Mesendoderm (in vitro differentiated cells): Measurements from ENCODE around the gene LARP4.
A peak's percentile ranks its signal among the peaks of the same experiment; 100 is the strongest.
"Not testable (repeated sequence)": the region's sequence is repeated elsewhere in the genome, so short reads cannot be mapped to it uniquely, and the experiment has no call there.

ENCODE experiments used
- DNase-seq: peaks from one replicate; pipeline ENCODE4 v3.0.0; 2013
- H2AK5ac ChIP-seq: 2 replicates; pipeline ENCODE4 v1.6.1; 2013; ENCODE audit warnings: low read length, inconsistent platforms
- H2BK120ac ChIP-seq: 2 replicates; pipeline ENCODE4 v1.6.1; 2013; ENCODE audit warnings: low read depth, mild to moderate bottlenecking, low read length, moderate library complexity, mixed read lengths
- H2BK15ac ChIP-seq: replicated peaks from 2 replicates; pipeline ENCODE4 v1.6.1; 2013; ENCODE audit warnings: low read depth, mild to moderate bottlenecking, moderate library complexity
- H2BK5ac ChIP-seq: 2 replicates; pipeline ENCODE4 v1.6.1; 2013; ENCODE audit warnings: low read length, inconsistent platforms
- H3K18ac ChIP-seq: 2 replicates; pipeline ENCODE4 v1.6.1; 2013; ENCODE audit warnings: mild to moderate bottlenecking, low read length, mixed read lengths
- H3K23ac ChIP-seq: one replicate; pipeline ENCODE4 v1.6.1; 2013; ENCODE audit warnings: low read length
- H3K27ac ChIP-seq: 2 replicates; pipeline ENCODE4 v1.5.1; 2013; ENCODE audit warnings: low read depth, mild to moderate bottlenecking, inconsistent platforms, low read length, moderate library complexity
- H3K27me3 ChIP-seq: 2 replicates; pipeline ENCODE4 v1.6.1; 2013; ENCODE audit warnings: low read length, control low read depth, mild to moderate bottlenecking, inconsistent platforms; ENCODE audit not compliant: insufficient read depth, poor library complexity
- H3K36me3 ChIP-seq: 2 replicates; pipeline ENCODE4 v1.6.1; 2013; ENCODE audit warnings: low read length, inconsistent platforms; ENCODE audit not compliant: control insufficient read depth, insufficient read depth
- H3K4ac ChIP-seq: one replicate; pipeline ENCODE4 v1.6.1; 2013; ENCODE audit warnings: low read depth, mild to moderate bottlenecking, low read length, moderate library complexity
- H3K4me1 ChIP-seq: 2 replicates; pipeline ENCODE4 v1.6.1; 2013; ENCODE audit warnings: low read depth, low read length, inconsistent platforms; ENCODE audit not compliant: control insufficient read depth
- H3K4me2 ChIP-seq: 2 replicates; pipeline ENCODE4 v1.6.1; 2013; ENCODE audit warnings: low read length
- H3K4me3 ChIP-seq: 2 replicates; pipeline ENCODE4 v1.5.1; 2013; ENCODE audit warnings: mild to moderate bottlenecking, low read length
- H3K56ac ChIP-seq: one replicate; pipeline ENCODE4 v1.6.1; 2013; ENCODE audit warnings: low read length
- H3K79me1 ChIP-seq: 2 replicates; pipeline ENCODE4 v1.6.1; 2013; ENCODE audit warnings: low read length, inconsistent platforms
- H3K79me2 ChIP-seq: 2 replicates; pipeline ENCODE4 v1.6.1; 2013; ENCODE audit warnings: mild to moderate bottlenecking, low read length; ENCODE audit not compliant: control insufficient read depth, insufficient read depth
- H3K9ac ChIP-seq: 2 replicates; pipeline ENCODE4 v1.6.1; 2013; ENCODE audit warnings: low read length, inconsistent platforms
- H4K5ac ChIP-seq: one replicate; pipeline ENCODE4 v1.6.1; 2013; ENCODE audit warnings: low read length
- H4K8ac ChIP-seq: one replicate; pipeline ENCODE4 v1.6.1; 2013; ENCODE audit warnings: low read depth, mild to moderate bottlenecking, control low read depth, low read length, moderate library complexity
- WGBS: extraction: QIAGEN DNeasy Blood & Tissue Kit; methylation state at CpG from one replicate; pipeline ENCODE4 v1.1.7; 2013; ENCODE audit warnings: low lambda C conversion rate, missing lambda C conversion rate; ENCODE audit not compliant: insufficient coverage; ENCODE audit errors: extremely low coverage; 5-methylcytosine and 5-hydroxymethylcytosine counted together

LARP4 gene

GRCh38 chr12:50380761-50381325 is 19.8 kb upstream of the LARP4 start:
- Histone ChIP-seq H3K4me3 (no peak overlapping the region), H2BK120ac (no peak overlapping the region), H2AK5ac (no peak overlapping the region), H3K23ac (no peak overlapping the region), H4K5ac (no peak overlapping the region), H2BK15ac (no peak overlapping the region), H3K36me3 (no peaks in the 10 kb centered on the region), H4K8ac (no peak overlapping the region), H3K27me3 (no peaks in the 10 kb centered on the region), H2BK5ac (no peak overlapping the region), H3K56ac (no peak overlapping the region), H3K79me1 (no peaks in the 10 kb centered on the region), H3K4ac (no peak overlapping the region), H3K79me2 (no peaks in the 10 kb centered on the region), H3K4me2 (no peak overlapping the region), H3K4me1 (no peaks in the 10 kb centered on the region), H3K27ac (no peak overlapping the region), H3K9ac (no peak overlapping the region), H3K18ac (no peak overlapping the region)
- WGBS = no CpG with 5 or more reads among the region's 8 CpGs
- DNase-seq = no peak

- Histone ChIP-seq H2BK5ac (no peak overlapping the region), H2BK15ac (no peak overlapping the region), H2BK120ac (no peak overlapping the region), H3K36me3 (no peaks in the 10 kb centered on the region), H3K23ac (no peak overlapping the region), H3K4ac (no peak overlapping the region), H3K4me2 (no peak overlapping the region), H3K56ac (peak overlapping the region; percentile 30), H4K5ac (no peak overlapping the region), H2AK5ac (no peak overlapping the region), H3K27ac (no peak overlapping the region), H4K8ac (no peak overlapping the region), H3K27me3 (no peaks in the 10 kb centered on the region), H3K9ac (no peak overlapping the region), H3K4me3 (no peak overlapping the region), H3K18ac (no peak overlapping the region), H3K79me1 (no peaks in the 10 kb centered on the region), H3K4me1 (no peaks in the 10 kb centered on the region), H3K79me2 (no peaks in the 10 kb centered on the region)
- no peak for DNase-seq
- whole genome bisulfite sequencing = no CpG with 5 or more reads among the region's 5 CpGs
Observed at GRCh38 chr12:50387487-50387886, 13.2 kb upstream of the LARP4 start.

- Histone ChIP-seq H2BK5ac (no peak overlapping the region), H4K5ac (no peak overlapping the region)
- no peak for DNase-seq
Observed at GRCh38 chr12:50387972-50388478, 12.7 kb upstream of the LARP4 start.

GRCh38 chr12:50388793-50389192 is 11.9 kb upstream of the LARP4 start:
- not testable (repeated sequence) for H3K79me1 ChIP-seq, H3K4me2 ChIP-seq, H3K4me3 ChIP-seq, H4K8ac ChIP-seq, H3K27ac ChIP-seq, H3K4ac ChIP-seq, H2BK120ac ChIP-seq, H2BK5ac ChIP-seq, H3K4me1 ChIP-seq, H4K5ac ChIP-seq, H2AK5ac ChIP-seq, H3K27me3 ChIP-seq, H3K9ac ChIP-seq, H3K18ac ChIP-seq, H3K56ac ChIP-seq, H3K79me2 ChIP-seq, H3K36me3 ChIP-seq, H3K23ac ChIP-seq, DNase-seq, H2BK15ac ChIP-seq
- WGBS = no CpG with 5 or more reads among the region's 10 CpGs

More at GRCh38 chr12:50387972-50388478, 12.7 kb upstream of the LARP4 start:
- Histone ChIP-seq H3K4me1 (no peaks in the 10 kb centered on the region), H4K8ac (no peak overlapping the region), H3K18ac (no peak overlapping the region), H3K9ac (no peak overlapping the region), H3K79me2 (no peaks in the 10 kb centered on the region), H3K36me3 (no peaks in the 10 kb centered on the region), H2AK5ac (no peak overlapping the region), H3K27me3 (no peaks in the 10 kb centered on the region), H3K4ac (no peak overlapping the region), H3K4me3 (no peak overlapping the region), H3K79me1 (no peaks in the 10 kb centered on the region), H2BK15ac (no peak overlapping the region), H3K56ac (no peak overlapping the region), H3K23ac (no peak overlapping the region), H2BK120ac (no peak overlapping the region), H3K27ac (no peak overlapping the region), H3K4me2 (no peak overlapping the region)
- no CpG with 5 or more reads among the region's 7 CpGs for WGBS

- Histone ChIP-seq H4K8ac (no peak overlapping the region), H3K4me3 (no peak overlapping the region), H3K27ac (no peak overlapping the region), H2AK5ac (no peak overlapping the region), H3K27me3 (no peaks in the 10 kb centered on the region), H3K23ac (no peak overlapping the region), H3K56ac (no peak overlapping the region), H2BK5ac (no peak overlapping the region), H4K5ac (no peak overlapping the region), H3K36me3 (no peaks in the 10 kb centered on the region), H3K79me1 (no peaks in the 10 kb centered on the region), H2BK120ac (no peak overlapping the region), H3K79me2 (no peaks in the 10 kb centered on the region), H3K4me1 (no peaks in the 10 kb centered on the region), H3K4me2 (no peak overlapping the region), H3K9ac (no peak overlapping the region), H3K4ac (no peak overlapping the region), H2BK15ac (no peak overlapping the region), H3K18ac (no peak overlapping the region)
- no CpG with 5 or more reads among the region's 3 CpGs for WGBS
- DNase-seq = peak; percentile 56
Observed at GRCh38 chr12:50390316-50390741, 10.4 kb upstream of the LARP4 start.

GRCh38 chr12:50394469-50395029 is 6.1 kb upstream of the LARP4 start:
- Histone ChIP-seq H3K79me1 (no peaks in the 10 kb centered on the region), H3K27ac (no peak overlapping the region), H3K9ac (no peak overlapping the region), H3K56ac (no peak overlapping the region), H4K8ac (no peak overlapping the region), H3K36me3 (no peaks in the 10 kb centered on the region), H2AK5ac (no peak overlapping the region), H3K79me2 (no peaks in the 10 kb centered on the region), H3K4me1 (no peaks in the 10 kb centered on the region), H3K18ac (no peak overlapping the region), H3K27me3 (no peaks in the 10 kb centered on the region), H2BK120ac (no peak overlapping the region), H3K4me2 (no peak overlapping the region), H2BK5ac (no peak overlapping the region), H3K4ac (peak overlapping the region; percentile 55), H4K5ac (no peak overlapping the region), H3K23ac (no peak overlapping the region), H3K4me3 (no peak overlapping the region), H2BK15ac (no peak overlapping the region)
- DNase-seq = peak; percentile 82
- WGBS = no CpG with 5 or more reads among the region's 4 CpGs
